SK-N-MC (cell line): ENCODE data around the gene CDH15.
"Not testable (repeated sequence)": the region's sequence is repeated elsewhere in the genome, so short reads cannot be mapped to it uniquely, and the experiment has no call there.

Experiments
- DNase-seq: peaks from one replicate; pipeline ENCODE4 v3.0.0-alpha.2; 2011; ENCODE audit warnings: low read depth, low spot score
- H3K27ac ChIP-seq: fragments of 200-600 bp; sonication (generic); 2 replicates; pipeline ENCODE4 v1.5.1; 2016; ENCODE audit warnings: mixed run types
- H3K36me3 ChIP-seq: fragments of 200-600 bp; sonication (generic); 2 replicates; pipeline ENCODE4 v1.6.1; 2017; ENCODE audit warnings: antibody characterized with exemption, low read length, mixed read lengths; ENCODE audit not compliant: insufficient read depth
- H3K4me3 ChIP-seq: fragments of 200-600 bp; sonication (generic); 2 replicates; pipeline ENCODE4 v1.5.1; 2016
- H3K9ac ChIP-seq: fragments of 200-600 bp; sonication (generic); 2 replicates; pipeline ENCODE4 v1.8.0; 2017; ENCODE audit warnings: mixed run types, mixed read lengths; ENCODE audit not compliant: insufficient read length
- H3K9me3 ChIP-seq: fragments of 200-600 bp; sonication (generic); 2 replicates; pipeline ENCODE4 v1.6.1; 2017; ENCODE audit warnings: low read depth, mild to moderate bottlenecking, antibody characterized with exemption, low read length, moderate library complexity, mixed read lengths
- EZH2 ChIP-seq: fragments of 200-600 bp; sonication (generic); IDR thresholded peaks from one replicate; pipeline ENCODE4 v1.6.1; 2017; ENCODE audit warnings: antibody characterized with exemption
- FOXP2 ChIP-seq: optimal IDR thresholded peaks from 2 replicates; pipeline ENCODE3; 2011; ENCODE audit warnings: mild to moderate bottlenecking, moderate library complexity; ENCODE audit not compliant: insufficient read depth; ENCODE audit errors: extremely low read length, control extremely low read depth
- POLR2AphosphoS5 ChIP-seq: IDR thresholded peaks from 2 replicates; pipeline ENCODE4 v1.6.1; 2012; ENCODE audit warnings: mild to moderate bottlenecking, low read depth, low read length, borderline replicate concordance

Gene CDH15

DNA sequence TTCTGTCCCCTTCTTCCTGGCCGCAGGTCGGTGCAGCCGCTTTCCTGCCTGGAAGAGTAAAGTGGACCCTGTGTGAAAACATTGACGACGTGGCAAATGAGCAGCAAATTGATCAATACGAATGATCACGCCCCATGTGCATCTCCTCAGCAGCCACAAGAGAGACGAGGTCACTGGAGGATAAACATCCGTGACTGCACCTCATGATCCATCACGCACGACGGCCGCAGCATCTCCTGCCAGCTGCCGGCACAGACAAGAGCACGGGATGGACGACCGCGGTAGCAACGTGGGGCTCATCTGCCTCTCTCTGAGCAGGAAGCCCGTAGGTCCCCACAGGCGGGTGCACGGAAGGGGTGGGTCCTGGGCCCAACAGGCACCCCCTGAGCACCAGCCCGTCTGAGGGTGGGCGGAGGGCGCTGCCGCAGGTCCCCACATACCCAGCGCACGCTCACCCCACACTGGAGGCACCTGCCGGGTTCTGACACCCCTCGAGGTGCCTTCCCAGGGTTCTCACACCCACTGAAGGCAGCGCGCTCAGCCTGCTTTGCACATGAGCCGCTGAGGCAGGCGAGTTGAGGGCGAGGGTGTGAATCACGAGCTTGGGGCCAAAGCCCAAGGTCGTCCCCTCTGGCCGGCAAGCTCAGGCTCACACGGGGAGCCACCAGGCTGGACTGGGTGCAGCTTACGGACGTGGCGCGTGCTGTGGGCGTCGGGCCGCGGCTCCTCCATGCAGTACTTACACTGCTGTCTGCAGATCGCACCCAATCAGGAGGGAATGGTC is 12.3 kb upstream of the CDH15 start:
- H3K9me3 ChIP-seq = no peaks in the 10 kb centered on the region
- H3K36me3 ChIP-seq = no peaks in the 10 kb centered on the region
- no peak for DNase-seq
- H3K4me3 ChIP-seq = no peak overlapping the region
- H3K27ac ChIP-seq = no peak overlapping the region
- TF ChIP-seq FOXP2 (no peak), POLR2AphosphoS5 (no peak), EZH2 (no peak)
- H3K9ac ChIP-seq = no peak overlapping the region

DNA sequence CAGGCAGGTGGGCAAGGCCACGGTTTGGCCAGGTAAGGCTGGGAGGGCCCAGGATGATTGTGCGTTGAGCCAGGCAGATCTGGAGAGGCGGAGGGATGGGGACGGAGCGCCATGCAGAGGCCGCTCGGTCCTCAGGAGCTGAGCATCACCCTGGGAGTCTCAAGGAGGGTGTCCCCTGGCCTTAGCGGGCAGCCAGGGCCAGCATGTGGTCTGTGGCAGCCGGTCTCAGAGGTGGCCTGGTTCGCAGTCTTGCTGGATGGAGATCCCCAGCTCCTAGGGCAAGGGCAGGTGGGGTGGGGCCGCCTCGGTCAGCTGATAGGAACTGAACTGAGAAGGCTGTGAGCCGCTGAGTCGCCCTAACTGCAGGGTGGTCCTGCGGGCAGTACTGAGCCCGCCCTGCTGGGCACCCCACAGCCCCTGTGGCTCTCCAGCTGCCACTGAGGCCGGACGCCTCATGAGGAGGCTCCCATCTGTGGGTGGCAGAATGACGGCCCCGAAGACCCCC is 11.6 kb upstream of the CDH15 start:
- Histone ChIP-seq H3K9me3 (no peaks in the 10 kb centered on the region), H3K36me3 (no peaks in the 10 kb centered on the region), H3K27ac (no peak overlapping the region), H3K4me3 (no peak overlapping the region), H3K9ac (no peak overlapping the region)
- no peak for TF ChIP-seq FOXP2
- TF ChIP-seq POLR2AphosphoS5 = no peak
- TF ChIP-seq EZH2 = no peak
- no peak for DNase-seq

DNA sequence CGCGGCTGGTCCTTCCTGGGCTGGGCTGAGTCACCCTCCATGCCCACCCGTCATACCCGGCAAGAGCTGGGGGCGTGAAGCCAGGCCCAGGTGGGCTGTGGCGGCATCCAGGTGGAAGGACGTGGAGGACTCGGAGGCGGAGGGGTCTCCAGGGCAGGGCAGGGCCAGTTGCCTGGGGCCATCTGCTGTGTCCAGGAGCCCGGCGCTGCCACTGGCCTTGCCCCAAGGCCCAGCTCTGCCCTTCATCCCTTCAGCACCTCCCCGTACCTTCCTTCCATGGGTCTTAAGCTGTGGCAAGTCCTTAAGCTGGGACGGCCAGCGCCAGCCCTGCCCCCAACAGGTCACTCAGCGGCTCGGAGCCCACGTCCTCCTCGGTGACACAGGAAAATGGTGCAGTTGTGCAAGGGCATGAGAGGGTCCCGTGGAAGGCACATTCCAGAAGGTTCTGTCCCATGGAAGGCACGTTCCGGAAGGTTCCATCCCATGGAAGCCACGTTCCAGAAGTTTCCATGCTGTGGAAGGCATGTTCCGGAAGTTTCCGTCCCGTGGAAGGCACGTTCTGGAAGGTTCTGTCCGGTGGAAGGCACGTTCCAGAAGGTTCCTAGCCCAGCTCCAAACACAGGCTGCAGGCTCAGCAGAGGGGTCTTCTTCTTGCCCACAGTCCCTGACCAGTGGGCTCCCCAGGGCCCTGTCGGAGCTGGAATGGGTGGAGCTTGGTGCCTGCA is 10.4 kb upstream of the CDH15 start:
- no peak overlapping the region for H3K9ac ChIP-seq
- H3K36me3 ChIP-seq = no peaks in the 10 kb centered on the region
- no peaks in the 10 kb centered on the region for H3K9me3 ChIP-seq
- H3K4me3 ChIP-seq = no peak overlapping the region
- TF ChIP-seq EZH2 (no peak), POLR2AphosphoS5 (no peak), FOXP2 (no peak)
- DNase-seq = no peak
- no peak overlapping the region for H3K27ac ChIP-seq

DNA sequence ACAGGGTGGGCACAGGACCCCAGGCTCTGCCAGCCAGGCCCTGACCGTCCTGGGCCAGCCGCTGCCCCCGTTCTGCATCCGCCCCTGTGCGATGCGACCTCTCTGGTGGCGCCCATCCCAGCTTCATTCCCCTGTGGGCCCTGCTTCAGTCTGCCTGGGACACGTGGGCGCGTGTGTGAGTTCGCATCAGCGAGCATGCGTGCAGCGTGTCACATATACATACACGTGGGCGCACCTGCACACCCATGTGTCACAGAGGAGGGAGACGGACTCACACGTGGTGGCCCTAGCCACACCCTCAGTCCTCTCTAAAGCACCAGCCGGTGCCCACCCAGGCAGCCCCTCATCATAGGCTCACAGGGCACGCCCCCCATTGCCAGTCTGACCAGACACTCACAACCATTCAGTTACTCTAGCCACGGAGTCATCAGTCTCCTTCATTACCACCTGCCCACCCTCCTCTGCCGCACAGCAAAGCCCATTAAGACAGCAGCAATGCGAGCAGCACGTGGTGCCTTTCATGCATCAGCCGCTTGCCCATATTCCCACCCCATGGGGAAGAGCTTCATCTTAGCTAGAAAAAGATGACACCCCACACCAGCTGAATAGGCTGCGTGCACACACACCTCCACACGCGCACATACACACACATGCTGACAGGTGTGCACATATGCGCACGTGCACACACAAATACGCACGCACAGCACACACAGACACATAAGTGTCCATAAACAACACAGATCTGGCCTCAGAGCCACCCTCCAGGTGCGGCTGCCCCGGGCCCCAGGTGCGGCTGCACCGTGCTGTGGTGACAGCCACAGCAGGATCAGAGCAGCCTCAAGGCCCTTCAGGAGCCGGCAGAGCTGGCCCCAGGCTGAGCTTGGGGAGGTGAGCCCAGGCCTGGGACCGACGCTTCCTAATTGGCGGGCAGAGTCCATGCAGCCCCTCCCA is 9.5 kb upstream of the CDH15 start:
- H3K4me3 ChIP-seq = no peak overlapping the region

DNA sequence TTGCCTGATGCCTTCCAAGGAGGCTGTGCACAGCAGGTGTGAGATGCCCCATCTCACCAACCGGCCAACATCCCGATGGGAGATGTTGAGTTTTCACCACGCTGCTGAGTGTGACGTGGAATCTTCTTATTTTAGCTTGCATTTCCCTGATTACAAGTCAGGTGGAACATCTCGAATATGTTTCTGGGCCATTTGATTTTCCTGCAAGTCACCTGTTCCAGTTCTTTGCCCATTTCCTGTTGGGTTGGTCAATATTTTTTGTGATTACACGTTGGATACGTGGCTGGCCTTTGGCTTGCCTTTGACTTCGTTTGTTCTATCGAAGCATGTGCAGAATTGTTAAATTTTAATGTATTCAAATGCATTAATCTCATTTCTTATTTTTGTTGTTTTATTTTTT is 8.3 kb upstream of the CDH15 start:
- TF ChIP-seq FOXP2 (no peak), EZH2 (no peak), POLR2AphosphoS5 (no peak)
- Histone ChIP-seq H3K9ac (no peak overlapping the region), H3K27ac (no peak overlapping the region), H3K36me3 (no peaks in the 10 kb centered on the region), H3K9me3 (no peaks in the 10 kb centered on the region), H3K4me3 (no peak overlapping the region)
- no peak for DNase-seq

More for the DNA sequence above, 9.5 kb upstream of the CDH15 start:
- DNase-seq = no peak
- TF ChIP-seq FOXP2 (no peak), POLR2AphosphoS5 (no peak), EZH2 (no peak)
- H3K9ac ChIP-seq = no peak overlapping the region
- H3K27ac ChIP-seq = no peak overlapping the region
- H3K36me3 ChIP-seq = no peaks in the 10 kb centered on the region
- no peaks in the 10 kb centered on the region for H3K9me3 ChIP-seq

DNA sequence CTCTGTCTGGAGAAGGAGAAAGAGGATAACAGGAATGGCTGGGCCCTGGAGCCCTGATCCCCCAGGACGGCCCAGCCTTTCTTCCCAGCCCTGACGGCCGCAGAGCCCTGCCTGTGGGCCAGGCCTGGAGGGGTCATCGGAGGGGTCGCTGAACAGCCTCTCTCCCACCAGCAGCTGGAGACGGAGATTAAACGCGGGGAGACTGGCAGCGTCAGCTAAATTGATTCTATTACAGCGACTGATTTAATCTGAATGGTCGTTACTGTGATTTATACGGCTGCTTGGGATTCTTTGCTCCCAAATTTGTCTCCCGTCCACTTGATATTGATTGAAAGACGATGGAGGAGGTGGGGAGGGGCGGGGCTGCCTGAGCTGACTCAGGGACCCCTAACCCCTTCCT is 7.1 kb upstream of the CDH15 start:
- TF ChIP-seq FOXP2 = no peak
- no peak for TF ChIP-seq EZH2
- no peak for TF ChIP-seq POLR2AphosphoS5

DNA sequence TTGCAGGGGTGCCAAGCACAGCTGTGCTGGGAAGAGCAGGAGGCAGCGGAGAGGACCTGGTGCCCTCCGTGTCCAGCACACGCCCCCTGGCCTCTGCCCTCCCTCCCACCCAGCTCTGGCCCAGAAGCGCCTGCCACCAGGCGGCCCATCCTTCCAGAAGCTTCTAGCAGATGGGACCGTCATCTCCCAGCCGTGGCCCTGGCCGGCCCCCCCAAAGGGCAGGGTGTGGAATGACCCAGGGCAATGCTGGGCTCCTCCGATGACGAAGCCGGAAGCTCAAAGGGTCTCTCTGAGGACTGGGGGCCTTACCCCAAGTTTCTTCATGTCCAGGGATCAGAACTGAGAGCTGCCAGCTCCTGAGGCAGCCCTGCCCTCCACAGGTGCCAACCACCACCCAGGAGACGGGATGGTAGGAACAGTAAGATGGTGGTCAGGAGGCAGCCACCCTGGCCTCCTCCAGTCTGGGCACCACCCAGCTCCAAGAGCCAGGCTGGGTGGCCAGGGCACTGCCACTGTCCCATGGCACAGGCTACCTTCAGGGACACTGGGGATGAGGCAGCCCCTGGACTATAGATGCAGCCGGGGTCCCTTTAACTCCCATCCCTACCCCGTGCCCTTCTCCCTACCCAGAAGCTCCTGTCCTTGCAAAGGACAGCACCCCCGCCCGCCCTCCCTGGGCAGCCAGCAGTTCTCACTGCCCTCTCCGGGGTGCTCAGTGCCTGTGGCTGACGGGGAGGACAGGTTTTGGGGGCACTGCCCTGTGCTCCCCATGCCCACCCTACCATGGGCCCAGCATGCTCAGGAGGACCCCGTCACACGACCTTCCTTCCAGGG is 6.5 kb upstream of the CDH15 start:
- DNase-seq = no peak
- TF ChIP-seq POLR2AphosphoS5 = no peak
- TF ChIP-seq FOXP2 = no peak
- TF ChIP-seq EZH2 = no peak

More for the DNA sequence above, 7.1 kb upstream of the CDH15 start:
- DNase-seq = no peak
- Histone ChIP-seq H3K9ac (no peak overlapping the region), H3K4me3 (no peak overlapping the region), H3K36me3 (no peaks in the 10 kb centered on the region), H3K9me3 (no peaks in the 10 kb centered on the region), H3K27ac (no peak overlapping the region)

DNA sequence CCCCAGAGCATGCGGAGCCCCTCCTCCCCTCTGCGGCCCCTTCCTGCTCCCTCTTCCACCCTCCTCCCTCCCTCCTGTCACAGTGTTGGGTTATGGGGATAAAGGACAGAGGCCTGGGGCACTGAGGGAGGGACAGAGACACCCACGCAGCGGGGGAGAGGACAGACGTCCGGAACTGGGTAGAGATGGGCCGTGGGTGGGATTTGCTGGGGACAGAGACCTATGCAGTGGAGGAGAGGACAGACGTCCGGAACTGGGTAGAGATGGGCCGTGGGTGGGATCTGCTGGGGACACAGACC is 5.9 kb upstream of the CDH15 start:
- H3K9ac ChIP-seq, H3K27ac ChIP-seq, H3K36me3 ChIP-seq, H3K9me3 ChIP-seq, DNase-seq, H3K4me3 ChIP-seq: not testable (repeated sequence)

More for the DNA sequence above, 6.5 kb upstream of the CDH15 start:
- no peak overlapping the region for H3K27ac ChIP-seq
- H3K36me3 ChIP-seq = no peaks in the 10 kb centered on the region
- no peaks in the 10 kb centered on the region for H3K9me3 ChIP-seq
- no peak overlapping the region for H3K4me3 ChIP-seq
- H3K9ac ChIP-seq = no peak overlapping the region
